ENCODE data around the gene SLC25A19. TPM values are rescaled to one million over a fixed set of nuclear protein-coding genes. Genes with fewer than 3 reads are reported as not detected.

SLC25A19 gene
- total and polyA plus RNA-seq, 9 of the 15 experiments (the other 6 are each of a cell fraction or from before 2014, with no cell fraction given), result 33.4 to 76.6 (median 55.3) TPM

DNA sequence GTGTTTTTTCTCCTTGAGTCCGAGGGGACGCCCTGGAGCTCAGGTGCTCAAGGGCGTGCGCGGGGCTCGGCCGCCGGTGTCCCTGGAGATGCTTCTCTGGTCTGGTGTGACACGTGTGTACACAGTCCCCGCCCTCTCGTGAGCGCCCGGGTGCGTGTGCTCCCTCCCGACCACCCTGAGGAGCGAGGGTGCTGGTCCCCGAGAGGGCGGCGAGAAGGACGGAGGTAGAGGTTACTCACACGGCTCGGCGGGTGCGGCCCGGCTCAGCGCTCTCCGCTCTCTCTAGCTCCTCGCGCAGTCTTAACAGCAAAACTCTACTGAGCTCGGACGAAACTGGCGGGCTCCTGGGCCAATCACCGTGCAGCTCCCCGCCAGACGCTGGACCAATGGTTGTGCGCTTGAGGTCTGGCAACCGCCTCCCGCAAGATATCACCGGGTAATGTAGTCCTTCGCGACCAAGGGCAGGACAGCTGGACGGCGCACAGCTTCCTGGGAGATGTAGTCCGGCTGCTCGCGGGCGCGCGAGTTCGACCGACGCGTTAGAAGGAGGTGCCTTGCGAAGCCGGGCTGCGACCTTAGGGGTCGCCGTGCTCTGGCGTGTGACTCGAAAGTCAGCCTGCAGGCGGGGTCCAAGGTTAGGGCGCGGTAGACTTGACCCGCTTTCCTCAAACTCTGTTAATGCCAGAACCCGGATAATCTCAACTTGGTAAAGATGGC lies at the start of gene SLC25A19 (continued):
- TF ChIP-seq, protein P1, sequence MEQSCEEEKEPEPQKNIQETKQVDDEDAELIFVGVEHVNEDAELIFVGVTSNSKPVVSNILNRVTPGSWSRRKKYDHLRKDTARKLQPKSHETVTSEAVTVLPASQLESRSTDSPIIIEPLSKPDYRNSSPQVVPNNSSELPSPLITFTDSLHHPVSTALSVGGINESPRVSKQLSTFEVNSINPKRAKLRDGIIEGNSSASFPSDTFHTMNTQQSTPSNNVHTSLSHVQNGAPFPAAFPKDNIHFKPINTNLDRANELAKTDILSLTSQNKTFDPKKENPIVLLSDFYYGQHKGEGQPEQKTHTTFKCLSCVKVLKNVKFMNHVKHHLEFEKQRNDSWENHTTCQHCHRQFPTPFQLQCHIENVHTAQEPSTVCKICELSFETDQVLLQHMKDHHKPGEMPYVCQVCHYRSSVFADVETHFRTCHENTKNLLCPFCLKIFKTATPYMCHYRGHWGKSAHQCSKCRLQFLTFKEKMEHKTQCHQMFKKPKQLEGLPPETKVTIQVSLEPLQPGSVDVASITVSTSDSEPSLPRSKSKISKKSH (CRISPR knock-in tag; IDR thresholded peaks at IDR 0.05), result no peak
- TF ChIP-seq, protein P2, sequence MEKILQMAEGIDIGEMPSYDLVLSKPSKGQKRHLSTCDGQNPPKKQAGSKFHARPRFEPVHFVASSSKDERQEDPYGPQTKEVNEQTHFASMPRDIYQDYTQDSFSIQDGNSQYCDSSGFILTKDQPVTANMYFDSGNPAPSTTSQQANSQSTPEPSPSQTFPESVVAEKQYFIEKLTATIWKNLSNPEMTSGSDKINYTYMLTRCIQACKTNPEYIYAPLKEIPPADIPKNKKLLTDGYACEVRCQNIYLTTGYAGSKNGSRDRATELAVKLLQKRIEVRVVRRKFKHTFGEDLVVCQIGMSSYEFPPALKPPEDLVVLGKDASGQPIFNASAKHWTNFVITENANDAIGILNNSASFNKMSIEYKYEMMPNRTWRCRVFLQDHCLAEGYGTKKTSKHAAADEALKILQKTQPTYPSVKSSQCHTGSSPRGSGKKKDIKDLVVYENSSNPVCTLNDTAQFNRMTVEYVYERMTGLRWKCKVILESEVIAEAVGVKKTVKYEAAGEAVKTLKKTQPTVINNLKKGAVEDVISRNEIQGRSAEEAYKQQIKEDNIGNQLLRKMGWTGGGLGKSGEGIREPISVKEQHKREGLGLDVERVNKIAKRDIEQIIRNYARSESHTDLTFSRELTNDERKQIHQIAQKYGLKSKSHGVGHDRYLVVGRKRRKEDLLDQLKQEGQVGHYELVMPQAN (IDR thresholded peaks at IDR 0.05; ENCODE audit: borderline replicate concordance), result peak; percentile 96
- TF ChIP-seq GATAD2B (IDR thresholded peaks at IDR 0.05; ENCODE audit: borderline replicate concordance) (no peak), BCOR (IDR thresholded peaks at IDR 0.05) (0 out of 2 replicates have a peak, but pooled peaks have one; percentile 43), SUPT5H (IDR thresholded peaks at IDR 0.05) (peak; percentile 88), KHSRP (IDR thresholded peaks at IDR 0.05) (no peak), NR2C1 (IDR thresholded peaks at IDR 0.05) (peak; percentile 86), NR2C1 (tag; IDR thresholded peaks at IDR 0.05) (peak; percentile 92), KDM5B (IDR thresholded peaks at IDR 0.05; ENCODE audit: insufficient replicate concordance, low read depth, low read length) (peak; percentile 90), DACH1 (IDR thresholded peaks at IDR 0.05; ENCODE audit: partially characterized antibody) (peak; percentile 92)
- TF ChIP-seq, protein P3, sequence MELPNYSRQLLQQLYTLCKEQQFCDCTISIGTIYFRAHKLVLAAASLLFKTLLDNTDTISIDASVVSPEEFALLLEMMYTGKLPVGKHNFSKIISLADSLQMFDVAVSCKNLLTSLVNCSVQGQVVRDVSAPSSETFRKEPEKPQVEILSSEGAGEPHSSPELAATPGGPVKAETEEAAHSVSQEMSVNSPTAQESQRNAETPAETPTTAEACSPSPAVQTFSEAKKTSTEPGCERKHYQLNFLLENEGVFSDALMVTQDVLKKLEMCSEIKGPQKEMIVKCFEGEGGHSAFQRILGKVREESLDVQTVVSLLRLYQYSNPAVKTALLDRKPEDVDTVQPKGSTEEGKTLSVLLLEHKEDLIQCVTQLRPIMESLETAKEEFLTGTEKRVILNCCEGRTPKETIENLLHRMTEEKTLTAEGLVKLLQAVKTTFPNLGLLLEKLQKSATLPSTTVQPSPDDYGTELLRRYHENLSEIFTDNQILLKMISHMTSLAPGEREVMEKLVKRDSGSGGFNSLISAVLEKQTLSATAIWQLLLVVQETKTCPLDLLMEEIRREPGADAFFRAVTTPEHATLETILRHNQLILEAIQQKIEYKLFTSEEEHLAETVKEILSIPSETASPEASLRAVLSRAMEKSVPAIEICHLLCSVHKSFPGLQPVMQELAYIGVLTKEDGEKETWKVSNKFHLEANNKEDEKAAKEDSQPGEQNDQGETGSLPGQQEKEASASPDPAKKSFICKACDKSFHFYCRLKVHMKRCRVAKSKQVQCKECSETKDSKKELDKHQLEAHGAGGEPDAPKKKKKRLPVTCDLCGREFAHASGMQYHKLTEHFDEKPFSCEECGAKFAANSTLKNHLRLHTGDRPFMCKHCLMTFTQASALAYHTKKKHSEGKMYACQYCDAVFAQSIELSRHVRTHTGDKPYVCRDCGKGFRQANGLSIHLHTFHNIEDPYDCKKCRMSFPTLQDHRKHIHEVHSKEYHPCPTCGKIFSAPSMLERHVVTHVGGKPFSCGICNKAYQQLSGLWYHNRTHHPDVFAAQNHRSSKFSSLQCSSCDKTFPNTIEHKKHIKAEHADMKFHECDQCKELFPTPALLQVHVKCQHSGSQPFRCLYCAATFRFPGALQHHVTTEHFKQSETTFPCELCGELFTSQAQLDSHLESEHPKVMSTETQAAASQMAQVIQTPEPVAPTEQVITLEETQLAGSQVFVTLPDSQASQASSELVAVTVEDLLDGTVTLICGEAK (IDR thresholded peaks at IDR 0.05), result peak; percentile 67
- TF ChIP-seq, protein P3 (CRISPR knock-in tag; IDR thresholded peaks at IDR 0.05), result no peak
- TF ChIP-seq, protein P4, sequence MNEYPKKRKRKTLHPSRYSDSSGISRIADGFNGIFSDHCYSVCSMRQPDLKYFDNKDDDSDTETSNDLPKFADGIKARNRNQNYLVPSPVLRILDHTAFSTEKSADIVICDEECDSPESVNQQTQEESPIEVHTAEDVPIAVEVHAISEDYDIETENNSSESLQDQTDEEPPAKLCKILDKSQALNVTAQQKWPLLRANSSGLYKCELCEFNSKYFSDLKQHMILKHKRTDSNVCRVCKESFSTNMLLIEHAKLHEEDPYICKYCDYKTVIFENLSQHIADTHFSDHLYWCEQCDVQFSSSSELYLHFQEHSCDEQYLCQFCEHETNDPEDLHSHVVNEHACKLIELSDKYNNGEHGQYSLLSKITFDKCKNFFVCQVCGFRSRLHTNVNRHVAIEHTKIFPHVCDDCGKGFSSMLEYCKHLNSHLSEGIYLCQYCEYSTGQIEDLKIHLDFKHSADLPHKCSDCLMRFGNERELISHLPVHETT (CRISPR knock-in tag; conservative IDR thresholded peaks at IDR 0.05 in 1 of 2, IDR thresholded peaks at IDR 0.05 in 1 of 2), result peak in 1 of 2 experiments; percentile 54; a peak in 1 of 4 replicates
